Measurements from ENCODE around the gene OAS3. TPM values are rescaled to one million over a fixed set of nuclear protein-coding genes. Genes with fewer than 3 reads are reported as not detected.
"Not testable (repeated sequence)": the region's sequence is repeated elsewhere in the genome, so short reads cannot be mapped to it uniquely, and the experiment has no call there.

Gene OAS3
- polyA plus RNA-seq, 3 donors, result 3.6 to 7.3 (median 7.1) TPM

DNA sequence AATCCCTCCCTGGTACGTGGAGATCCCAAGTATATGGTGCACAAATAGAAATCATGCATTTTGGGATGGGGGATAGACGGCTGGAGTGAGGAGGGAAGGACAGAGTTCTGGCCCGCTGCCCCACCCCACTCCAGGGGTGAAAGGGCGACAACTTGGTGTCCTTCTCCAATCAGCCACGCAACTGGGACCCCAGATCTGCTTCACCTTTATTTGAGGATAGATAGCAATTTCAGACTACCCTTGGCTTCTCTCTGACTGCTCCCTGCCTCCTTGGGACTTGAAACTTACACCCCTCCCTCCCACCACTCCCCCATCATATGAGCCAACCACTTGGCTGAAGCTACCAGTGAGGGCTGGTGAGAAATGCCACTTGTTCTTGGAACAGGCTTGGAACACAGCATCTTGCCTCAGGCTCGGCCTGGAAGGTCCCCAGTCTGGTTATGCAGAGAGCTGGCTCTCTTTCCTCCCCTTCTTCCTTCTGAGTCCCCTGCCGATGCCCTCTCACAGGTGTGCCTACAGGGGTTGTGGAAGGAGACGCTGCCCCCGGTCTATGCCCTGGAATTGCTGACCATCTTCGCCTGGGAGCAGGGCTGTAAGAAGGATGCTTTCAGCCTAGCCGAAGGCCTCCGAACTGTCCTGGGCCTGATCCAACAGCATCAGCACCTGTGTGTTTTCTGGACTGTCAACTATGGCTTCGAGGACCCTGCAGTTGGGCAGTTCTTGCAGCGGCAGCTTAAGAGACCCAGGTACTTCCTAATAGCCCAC is 8.1 kb downstream of the OAS3 start:
- 89 to 92% (median 89%) methylated on average over 14 of the region's 14 CpGs for WGBS, 3 donors

DNA sequence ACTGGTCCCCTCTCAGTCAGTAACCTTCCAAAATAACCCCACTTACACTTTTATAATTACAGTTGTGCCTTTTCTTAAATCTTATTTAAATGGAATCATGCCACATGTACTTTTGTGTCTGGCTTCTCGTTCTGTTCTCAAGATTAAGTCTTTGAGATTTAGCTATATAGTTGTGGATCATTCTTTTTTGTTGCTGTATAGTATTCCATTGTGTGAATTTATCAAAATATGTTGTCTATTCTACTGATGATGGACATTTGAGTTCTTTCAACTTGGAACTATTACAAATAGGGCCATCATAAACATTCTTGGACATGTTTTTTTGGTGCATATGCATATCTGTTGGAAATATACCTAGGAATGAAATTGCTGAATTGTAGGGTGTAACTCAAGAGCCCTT is 9.0 kb downstream of the OAS3 start:
- H3K27ac ChIP-seq (ENCODE audit: low read depth, low read length), result no peak overlapping the region
- WGBS, 3 donors, result 0 to 46% (median 34%) methylated on average over 1 of the region's 1 CpG

More for the DNA sequence above, 8.1 kb downstream of the OAS3 start:
- H3K27ac ChIP-seq (ENCODE audit: low read depth, low read length), result no peak overlapping the region

DNA sequence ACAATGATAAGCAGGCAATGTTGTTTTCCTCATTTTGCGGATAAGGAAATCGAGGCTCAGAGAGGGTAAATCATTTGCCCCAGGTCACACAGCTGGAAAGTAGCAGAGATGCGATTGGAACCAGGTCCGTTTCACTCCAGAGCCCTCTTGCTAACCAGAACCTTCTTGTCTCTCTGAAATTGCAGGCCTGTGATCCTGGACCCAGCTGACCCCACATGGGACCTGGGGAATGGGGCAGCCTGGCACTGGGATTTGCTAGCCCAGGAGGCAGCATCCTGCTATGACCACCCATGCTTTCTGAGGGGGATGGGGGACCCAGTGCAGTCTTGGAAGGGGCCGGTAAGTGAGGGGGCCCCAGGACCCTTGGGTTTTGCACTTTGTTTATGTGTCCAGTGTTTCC is 9.5 kb downstream of the OAS3 start:
- WGBS, 3 donors, result 95 to 98% (median 96%) methylated on average over 5 of the region's 5 CpGs

DNA sequence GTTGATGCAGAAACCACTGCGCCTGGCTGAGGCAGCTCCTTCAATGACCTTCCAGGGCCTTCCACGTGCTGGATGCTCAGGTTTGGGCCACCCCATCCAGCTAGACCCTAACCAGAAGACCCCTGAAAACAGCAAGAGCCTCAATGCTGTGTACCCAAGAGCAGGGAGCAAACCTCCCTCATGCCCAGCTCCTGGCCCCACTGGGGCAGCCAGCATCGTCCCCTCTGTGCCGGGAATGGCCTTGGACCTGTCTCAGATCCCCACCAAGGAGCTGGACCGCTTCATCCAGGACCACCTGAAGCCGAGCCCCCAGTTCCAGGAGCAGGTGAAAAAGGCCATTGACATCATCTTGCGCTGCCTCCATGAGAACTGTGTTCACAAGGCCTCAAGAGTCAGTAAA is 10.5 kb downstream of the OAS3 start:
- no peak overlapping the region for H3K27ac ChIP-seq (ENCODE audit: low read depth, low read length)
- 94 to 96% (median 94%) methylated on average over 7 of the region's 7 CpGs for WGBS, 3 donors

More for the DNA sequence above, 9.5 kb downstream of the OAS3 start:
- H3K27ac ChIP-seq (ENCODE audit: low read depth, low read length), result no peak overlapping the region

DNA sequence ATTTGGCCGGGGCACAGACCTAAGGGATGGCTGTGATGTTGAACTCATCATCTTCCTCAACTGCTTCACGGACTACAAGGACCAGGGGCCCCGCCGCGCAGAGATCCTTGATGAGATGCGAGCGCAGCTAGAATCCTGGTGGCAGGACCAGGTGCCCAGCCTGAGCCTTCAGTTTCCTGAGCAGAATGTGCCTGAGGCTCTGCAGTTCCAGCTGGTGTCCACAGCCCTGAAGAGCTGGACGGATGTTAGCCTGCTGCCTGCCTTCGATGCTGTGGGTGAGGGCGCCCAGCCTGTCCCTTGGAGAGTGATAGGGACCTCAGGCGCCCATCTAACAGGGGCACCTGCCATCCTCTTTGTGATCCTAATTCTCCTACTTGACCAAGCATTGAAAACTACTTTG is 12.4 kb downstream of the OAS3 start:
- 91 to 93% (median 92%) methylated on average over 11 of the region's 11 CpGs for WGBS, 3 donors

DNA sequence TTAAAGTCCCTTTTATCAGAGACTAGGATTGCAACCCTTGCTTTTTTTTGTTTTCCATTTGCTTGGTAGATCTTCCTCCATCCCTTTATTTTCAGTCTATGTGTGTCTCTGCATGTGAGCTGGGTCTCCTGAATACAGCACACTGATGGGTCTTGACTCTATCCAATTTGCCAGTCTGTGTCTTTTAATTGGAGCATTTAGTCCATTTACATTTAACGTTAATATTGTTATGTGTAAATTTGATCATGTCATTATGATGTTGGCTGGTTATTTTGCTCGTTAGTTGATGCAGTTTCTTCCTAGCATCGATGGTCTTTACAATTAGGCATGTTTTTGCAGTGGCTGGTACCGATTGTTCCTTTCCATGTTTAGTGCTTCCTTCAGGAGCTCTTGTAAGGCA is 18.9 kb downstream of the OAS3 start:
- 93 to 97% (median 97%) methylated on average over 4 of the region's 4 CpGs for WGBS, 3 donors
- H3K27ac ChIP-seq (ENCODE audit: low read depth, low read length), result not testable (repeated sequence)

More for the DNA sequence above, 12.4 kb downstream of the OAS3 start:
- H3K27ac ChIP-seq (ENCODE audit: low read depth, low read length), result no peak overlapping the region

DNA sequence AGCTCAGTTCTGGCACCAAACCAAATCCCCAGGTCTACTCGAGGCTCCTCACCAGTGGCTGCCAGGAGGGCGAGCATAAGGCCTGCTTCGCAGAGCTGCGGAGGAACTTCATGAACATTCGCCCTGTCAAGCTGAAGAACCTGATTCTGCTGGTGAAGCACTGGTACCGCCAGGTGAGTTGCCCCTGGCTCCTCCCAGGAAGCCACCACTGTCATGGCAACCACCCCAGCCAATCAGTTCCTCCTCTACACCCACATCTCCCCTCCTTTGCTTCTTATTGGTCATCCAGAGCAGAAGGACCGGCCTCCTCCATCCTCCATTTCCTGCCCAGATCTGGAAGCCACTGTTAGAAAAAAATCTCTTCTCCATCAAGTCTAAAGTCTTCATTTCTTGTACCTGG is 22.8 kb downstream of the OAS3 start:
- no peak overlapping the region for H3K27ac ChIP-seq (ENCODE audit: low read depth, low read length)
- 85 to 88% (median 87%) methylated on average over 7 of the region's 7 CpGs for WGBS, 3 donors

DNA sequence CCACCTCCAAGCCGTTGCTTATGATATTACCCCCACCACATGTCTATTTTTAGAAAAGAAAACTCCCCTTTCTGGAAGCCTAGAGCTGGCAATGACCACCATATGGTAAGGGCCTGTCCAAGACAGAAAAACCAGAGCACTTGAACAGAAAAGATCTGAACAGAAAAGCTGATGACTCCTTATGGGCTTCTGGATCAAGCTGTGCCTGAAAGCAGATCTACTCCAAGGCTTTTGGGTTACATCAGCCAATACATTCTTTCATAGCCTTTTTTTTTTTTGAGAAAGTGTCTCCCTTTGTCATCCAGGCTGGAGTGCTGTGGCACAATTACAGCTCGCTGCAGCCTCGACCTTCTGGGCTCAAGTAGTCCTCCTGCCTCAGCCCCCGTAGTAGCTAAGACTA is 23.3 kb downstream of the OAS3 start:
- H3K27ac ChIP-seq (ENCODE audit: low read depth, low read length), result no peak overlapping the region
- 93% methylated on average over 4 of the region's 4 CpGs for WGBS, 3 donors

DNA sequence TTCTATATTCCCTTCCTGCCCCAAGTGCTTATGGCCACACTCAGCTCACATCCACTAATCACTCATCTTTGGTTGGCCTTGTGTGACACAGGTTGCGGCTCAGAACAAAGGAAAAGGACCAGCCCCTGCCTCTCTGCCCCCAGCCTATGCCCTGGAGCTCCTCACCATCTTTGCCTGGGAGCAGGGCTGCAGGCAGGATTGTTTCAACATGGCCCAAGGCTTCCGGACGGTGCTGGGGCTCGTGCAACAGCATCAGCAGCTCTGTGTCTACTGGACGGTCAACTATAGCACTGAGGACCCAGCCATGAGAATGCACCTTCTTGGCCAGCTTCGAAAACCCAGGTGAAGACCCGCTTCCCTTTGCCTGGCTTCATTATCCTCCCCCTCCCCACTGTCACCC is 24.3 kb downstream of the OAS3 start:
- H3K27ac ChIP-seq (ENCODE audit: low read depth, low read length), result no peak overlapping the region
- WGBS, 3 donors, result 97% methylated on average over 7 of the region's 7 CpGs

DNA sequence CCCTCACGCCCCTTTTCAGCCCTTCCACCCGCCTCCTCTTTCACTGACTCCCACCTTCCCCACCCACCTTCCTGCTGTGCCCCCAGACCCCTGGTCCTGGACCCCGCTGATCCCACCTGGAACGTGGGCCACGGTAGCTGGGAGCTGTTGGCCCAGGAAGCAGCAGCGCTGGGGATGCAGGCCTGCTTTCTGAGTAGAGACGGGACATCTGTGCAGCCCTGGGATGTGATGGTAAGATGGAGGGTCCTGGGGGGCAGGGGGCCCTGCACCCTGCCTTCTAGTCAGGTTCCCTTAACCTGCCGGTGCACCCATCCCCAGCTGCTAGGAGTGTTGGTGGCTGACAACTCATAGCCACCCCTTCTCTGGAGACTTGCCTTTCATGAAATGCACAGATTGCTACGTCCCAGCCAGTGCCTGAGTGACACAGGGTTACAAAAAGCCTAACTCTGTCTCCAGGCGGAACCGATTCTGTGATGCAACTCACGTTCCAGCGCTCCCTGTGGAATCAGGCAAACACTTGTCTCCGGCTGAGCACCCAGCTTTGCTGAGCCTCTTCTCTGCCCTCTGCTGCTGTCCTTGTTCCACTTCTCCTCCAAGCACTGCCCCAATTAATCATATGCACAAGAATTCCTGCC is 25.1 kb downstream of the OAS3 start:
- 84 to 92% (median 90%) methylated on average over 14 of the region's 14 CpGs for WGBS, 3 donors
- H3K27ac ChIP-seq (ENCODE audit: low read depth, low read length), result no peak overlapping the region

DNA sequence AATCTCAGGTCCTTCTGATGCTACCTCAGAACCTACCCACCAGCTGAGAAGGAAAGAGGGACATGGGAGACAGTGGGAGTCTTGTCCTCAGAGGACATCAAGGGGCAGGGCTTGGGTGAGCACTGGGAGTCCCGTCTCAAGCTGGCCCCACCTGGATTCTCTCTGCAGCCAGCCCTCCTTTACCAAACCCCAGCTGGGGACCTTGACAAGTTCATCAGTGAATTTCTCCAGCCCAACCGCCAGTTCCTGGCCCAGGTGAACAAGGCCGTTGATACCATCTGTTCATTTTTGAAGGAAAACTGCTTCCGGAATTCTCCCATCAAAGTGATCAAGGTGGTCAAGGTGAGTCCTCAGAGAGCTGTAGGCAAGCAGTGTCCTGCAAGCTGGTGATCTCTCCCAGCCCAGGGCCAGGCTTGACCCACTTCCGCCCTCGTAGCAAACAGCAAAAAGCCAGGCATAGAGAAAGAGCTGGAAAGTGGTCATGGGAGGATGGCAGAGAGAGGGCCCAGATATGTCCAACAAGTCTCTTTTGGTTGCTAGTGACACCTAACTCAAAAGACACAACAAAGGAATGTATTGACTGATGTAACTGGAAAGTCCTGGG is 25.9 kb downstream of the OAS3 start:
- 91 to 96% (median 94%) methylated on average over 6 of the region's 6 CpGs for WGBS, 3 donors
- no peak overlapping the region for H3K27ac ChIP-seq (ENCODE audit: low read depth, low read length)

DNA sequence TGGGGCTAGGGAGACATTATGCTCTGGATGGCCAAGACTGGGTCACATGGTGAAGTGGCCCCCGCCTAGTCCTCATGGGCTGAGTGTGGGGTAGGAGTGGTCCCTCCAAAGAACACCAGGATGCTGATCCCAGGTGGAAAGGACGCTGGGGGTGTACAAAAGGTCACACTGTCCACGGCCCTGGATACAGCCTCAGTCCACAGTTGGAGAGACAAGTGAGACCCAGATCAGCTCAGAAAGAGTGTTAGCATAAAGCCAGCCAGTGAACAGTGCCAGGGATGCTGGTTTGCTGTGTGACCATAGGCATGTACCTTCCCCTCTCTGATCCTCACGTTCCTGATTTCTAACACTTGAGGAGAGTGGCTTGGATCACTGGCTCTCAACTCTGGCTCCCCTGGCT is 26.6 kb downstream of the OAS3 start:
- H3K27ac ChIP-seq (ENCODE audit: low read depth, low read length), result no peak overlapping the region
- WGBS, 3 donors, result 93 to 98% (median 93%) methylated on average over 4 of the region's 4 CpGs

DNA sequence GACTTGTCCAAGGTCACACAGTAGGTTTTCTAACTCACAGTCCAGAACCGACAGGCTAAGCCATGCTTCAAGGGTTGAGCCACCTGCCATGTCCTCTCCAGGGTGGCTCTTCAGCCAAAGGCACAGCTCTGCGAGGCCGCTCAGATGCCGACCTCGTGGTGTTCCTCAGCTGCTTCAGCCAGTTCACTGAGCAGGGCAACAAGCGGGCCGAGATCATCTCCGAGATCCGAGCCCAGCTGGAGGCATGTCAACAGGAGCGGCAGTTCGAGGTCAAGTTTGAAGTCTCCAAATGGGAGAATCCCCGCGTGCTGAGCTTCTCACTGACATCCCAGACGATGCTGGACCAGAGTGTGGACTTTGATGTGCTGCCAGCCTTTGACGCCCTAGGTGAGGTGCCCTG is 27.4 kb downstream of the OAS3 start:
- WGBS, 3 donors, result 91 to 95% (median 92%) methylated on average over 15 of the region's 15 CpGs
- H3K27ac ChIP-seq (ENCODE audit: low read depth, low read length), result no peak overlapping the region

DNA sequence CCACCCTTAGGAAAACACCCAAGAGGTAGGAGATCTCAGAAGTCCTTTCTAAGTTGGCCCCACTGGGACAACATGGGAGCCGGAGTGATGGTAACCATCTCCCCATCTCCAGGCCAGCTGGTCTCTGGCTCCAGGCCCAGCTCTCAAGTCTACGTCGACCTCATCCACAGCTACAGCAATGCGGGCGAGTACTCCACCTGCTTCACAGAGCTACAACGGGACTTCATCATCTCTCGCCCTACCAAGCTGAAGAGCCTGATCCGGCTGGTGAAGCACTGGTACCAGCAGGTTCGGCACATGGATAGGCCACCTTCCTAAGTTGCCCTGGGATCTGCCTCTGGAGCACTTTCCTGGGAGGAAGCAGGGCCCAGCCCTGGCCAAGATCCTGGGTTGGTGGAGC is 29.0 kb downstream of the OAS3 start:
- 91 to 97% (median 95%) methylated on average over 9 of the region's 9 CpGs for WGBS, 3 donors

DNA sequence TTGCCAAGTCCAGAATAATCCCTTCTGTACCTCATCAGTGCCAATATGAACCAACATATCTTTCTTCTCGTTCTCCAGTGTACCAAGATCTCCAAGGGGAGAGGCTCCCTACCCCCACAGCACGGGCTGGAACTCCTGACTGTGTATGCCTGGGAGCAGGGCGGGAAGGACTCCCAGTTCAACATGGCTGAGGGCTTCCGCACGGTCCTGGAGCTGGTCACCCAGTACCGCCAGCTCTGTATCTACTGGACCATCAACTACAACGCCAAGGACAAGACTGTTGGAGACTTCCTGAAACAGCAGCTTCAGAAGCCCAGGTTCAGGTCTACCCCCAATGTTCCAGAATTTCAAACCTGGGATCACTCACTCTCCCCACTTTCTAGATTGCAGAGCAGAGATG is 29.6 kb downstream of the OAS3 start:
- no peak overlapping the region for H3K27ac ChIP-seq (ENCODE audit: low read depth, low read length)
- WGBS, 3 donors, result 94 to 99% (median 96%) methylated on average over 7 of the region's 7 CpGs

More for the DNA sequence above, 29.0 kb downstream of the OAS3 start:
- no peak overlapping the region for H3K27ac ChIP-seq (ENCODE audit: low read depth, low read length)

DNA sequence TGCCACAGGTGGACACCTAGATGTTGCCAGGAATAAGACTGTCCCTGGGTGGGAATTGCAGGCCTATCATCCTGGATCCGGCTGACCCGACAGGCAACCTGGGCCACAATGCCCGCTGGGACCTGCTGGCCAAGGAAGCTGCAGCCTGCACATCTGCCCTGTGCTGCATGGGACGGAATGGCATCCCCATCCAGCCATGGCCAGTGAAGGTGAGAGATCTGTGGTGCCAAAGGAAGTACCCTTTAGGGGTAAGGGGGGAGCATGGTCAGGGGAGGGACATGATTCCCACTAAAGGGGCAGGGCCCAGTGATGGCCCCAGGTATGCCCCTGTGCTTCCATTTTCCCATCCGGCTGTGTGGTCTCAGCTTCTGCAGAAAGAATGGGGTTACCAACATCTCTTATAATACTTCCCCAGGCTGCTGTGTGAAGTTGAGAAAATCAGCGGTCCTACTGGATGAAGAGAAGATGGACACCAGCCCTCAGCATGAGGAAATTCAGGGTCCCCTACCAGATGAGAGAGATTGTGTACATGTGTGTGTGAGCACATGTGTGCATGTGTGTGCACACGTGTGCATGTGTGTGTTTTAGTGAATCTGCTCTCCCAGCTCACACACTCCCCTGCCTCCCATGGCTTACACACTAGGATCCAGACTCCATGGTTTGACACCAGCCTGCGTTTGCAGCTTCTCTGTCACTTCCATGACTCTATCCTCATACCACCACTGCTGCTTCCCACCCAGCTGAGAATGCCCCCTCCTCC is 31.5 kb downstream of the OAS3 start:
- no peak overlapping the region for H3K27ac ChIP-seq (ENCODE audit: low read depth, low read length)
- WGBS, 3 donors, result 96 to 97% (median 96%) methylated on average over 8 of the region's 8 CpGs

DNA sequence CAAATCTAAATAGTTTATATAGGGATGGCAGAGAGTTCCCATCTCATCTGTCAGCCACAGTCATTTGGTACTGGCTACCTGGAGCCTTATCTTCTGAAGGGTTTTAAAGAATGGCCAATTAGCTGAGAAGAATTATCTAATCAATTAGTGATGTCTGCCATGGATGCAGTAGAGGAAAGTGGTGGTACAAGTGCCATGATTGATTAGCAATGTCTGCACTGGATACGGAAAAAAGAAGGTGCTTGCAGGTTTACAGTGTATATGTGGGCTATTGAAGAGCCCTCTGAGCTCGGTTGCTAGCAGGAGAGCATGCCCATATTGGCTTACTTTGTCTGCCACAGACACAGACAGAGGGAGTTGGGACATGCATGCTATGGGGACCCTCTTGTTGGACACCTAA is 32.1 kb downstream of the OAS3 start:
- 88 to 91% (median 89%) methylated on average over 2 of the region's 2 CpGs for WGBS, 3 donors
- no peak overlapping the region for H3K27ac ChIP-seq (ENCODE audit: low read depth, low read length)

DNA sequence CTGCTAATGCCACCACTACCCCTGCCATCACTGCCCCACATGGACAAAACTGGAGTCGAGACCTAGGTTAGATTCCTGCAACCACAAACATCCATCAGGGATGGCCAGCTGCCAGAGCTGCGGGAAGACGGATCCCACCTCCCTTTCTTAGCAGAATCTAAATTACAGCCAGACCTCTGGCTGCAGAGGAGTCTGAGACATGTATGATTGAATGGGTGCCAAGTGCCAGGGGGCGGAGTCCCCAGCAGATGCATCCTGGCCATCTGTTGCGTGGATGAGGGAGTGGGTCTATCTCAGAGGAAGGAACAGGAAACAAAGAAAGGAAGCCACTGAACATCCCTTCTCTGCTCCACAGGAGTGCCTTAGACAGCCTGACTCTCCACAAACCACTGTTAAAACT is 33.0 kb downstream of the OAS3 start:
- H3K27ac ChIP-seq (ENCODE audit: low read depth, low read length), result no peak overlapping the region
- 27 to 73% (median 35%) methylated on average over 5 of the region's 5 CpGs for WGBS, 3 donors

All from adipose tissue (tissue), 3 donors.